ENCODE data around the gene SPO11.

- TF ChIP-seq CTCF (IDR thresholded peaks at IDR 0.05), result no peak
- TF ChIP-seq POLR2A (IDR thresholded peaks at IDR 0.05), result no peak
- no peak for TF ChIP-seq EP300 (IDR thresholded peaks at IDR 0.05)
These were observed 35.6 kb upstream of the SPO11 start for GRCh38 chr20:57293995-57294394.

Measured in tibial nerve (tissue), 4 donors.